Left ventricle myocardium superior (tissue), 1 donor: Measurements from ENCODE around the gene CMTM3. TPM values are rescaled to one million over a fixed set of nuclear protein-coding genes. Genes with fewer than 3 reads are reported as not detected.
"Not testable (repeated sequence)": the region's sequence is repeated elsewhere in the genome, so short reads cannot be mapped to it uniquely, and the experiment has no call there.

ENCODE experiments used
- ATAC-seq: fragments of 200-7000 bp; cut with Tn5 transposase; one replicate; pipeline ENCODE4 v1.9.1; 2020; ENCODE audit warnings: mild to moderate bottlenecking, moderate library complexity
- DNase-seq: peaks from one replicate; pipeline ENCODE4 v3.0.0-alpha.2; 2020
- intact Hi-C: fragments of 100-400 bp; cut with micrococcal nuclease; formaldehyde crosslinking; loops from one replicate; pipeline ENCODE4 v1.11.0; 2022
- total RNA-seq: library from RNA; stranded (reverse); fragmentation: NEBNext Ultra II Directional; extraction: Animal tissue kit (Norgen Biotek cat#: 25700); gene quantifications from one replicate; pipeline ENCODE4 v1.2.1, GENCODE V29; 2021
- donor health status: DM: no; HTN: yes; CAD: no; lungs with severe emphysema.

Gene CMTM3
- total RNA-seq, 1 donor from 2014 or later: 10.6 TPM

DNA sequence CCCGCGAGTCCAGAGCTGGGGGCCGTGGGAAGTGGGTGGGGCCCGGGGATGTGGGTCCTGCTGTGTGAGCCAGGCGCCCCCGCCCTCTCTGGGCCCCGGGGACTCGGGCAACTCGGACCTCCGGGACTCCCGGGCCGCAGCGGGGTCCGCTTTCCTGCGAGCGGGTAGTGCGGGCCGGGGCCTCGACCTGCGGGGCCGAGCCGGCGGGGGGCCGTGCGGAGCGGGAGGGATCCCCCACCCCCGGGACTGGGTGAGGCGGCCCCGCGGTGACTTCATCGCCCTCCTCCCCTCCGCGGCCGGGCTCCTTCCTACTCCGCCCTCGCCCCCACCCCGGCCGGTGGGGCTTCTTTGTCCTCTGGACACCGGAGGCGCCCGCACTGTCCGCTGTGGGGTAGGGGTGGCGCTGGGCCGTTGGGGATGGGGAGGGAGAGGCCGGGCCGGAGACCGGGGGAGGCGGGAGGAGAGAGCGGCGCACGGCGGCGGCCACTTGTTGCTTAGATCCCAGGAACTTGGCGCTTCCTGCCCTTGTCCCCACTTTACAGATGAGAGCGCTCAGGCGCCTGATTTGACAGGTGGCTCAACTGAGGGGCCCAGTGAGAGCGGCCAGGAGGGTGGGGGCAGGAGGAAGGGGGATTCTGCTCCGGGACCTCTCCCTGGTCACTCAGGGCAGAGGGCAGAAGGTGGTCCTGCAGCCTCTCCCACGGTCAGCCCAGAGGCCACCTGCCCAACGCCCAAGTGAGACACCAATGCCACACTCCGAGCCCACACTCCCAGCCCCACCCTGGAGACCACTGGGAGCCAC, 874 bp downstream of the CMTM3 start:
- intact Hi-C loops: no loop called here
- peak; percentile 58 for ATAC-seq
- DNase-seq: peak; percentile 81

GRCh38 chr16:66605979-66606751, 1.7 kb downstream of the CMTM3 start:
- ATAC-seq: no peak
- intact Hi-C loops: no loop called here

DNA sequence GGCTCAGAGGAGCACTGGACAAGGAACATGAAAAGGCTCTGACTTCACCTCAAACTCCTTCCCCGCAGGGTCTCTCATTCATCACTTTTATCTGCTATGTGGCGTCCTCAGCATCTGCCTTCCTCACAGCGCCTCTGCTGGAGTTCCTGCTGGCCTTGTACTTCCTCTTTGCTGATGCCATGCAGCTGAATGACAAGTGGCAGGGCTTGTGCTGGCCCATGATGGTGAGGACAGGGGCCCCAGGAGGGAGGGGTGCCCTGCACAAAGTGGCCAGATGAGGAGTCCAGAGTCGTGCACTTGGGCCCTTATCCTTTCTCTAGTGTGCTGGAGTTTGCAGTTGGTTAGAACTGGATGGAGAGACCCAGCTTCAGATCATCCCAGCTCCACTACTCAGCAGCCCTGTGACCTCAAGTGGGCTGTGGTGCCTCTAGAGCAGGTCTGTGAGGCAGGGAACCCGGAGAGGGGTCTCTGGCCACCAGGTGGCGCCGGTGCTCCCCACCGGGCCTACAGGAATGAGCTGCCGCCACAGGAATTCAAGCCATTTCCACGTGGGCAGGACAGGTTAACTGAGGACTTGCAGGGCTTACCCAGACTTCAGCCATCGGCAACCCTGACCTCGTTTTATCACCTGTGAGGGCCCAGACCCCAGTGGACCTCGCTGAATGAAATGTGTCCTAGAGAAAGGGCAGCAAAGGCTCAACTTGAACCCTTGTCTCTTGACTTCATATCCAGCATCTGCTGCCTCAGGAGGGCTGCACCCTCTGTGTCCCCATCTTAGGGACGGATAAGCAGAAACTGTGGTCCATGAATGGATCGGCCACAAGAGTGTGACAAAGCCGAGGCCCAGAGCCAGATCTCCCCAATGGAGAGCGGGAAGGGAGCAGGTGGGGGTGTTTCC, 4.0 kb downstream of the CMTM3 start:
- ATAC-seq (peak; percentile 61), DNase-seq (peak; percentile 95)
- intact Hi-C loops: no loop called here

More at GRCh38 chr16:66605979-66606751, 1.7 kb downstream of the CMTM3 start:
- no peak for DNase-seq

DNA sequence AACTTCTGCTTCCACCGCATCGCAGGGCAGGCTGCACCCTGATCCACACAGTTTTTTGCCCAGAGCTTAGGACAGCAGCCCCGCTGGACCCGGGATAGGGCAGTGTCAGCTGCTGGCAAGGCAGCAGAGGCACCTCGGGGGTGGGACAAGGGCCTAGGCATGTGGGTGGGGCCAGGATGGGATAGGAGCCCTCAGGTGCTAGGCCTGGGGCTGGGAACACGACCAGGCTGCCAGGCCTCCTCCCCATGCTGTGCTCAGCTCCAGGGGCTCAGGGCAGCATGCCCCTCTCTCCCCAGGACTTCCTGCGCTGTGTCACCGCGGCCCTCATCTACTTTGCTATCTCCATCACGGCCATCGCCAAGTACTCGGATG, 4.6 kb downstream of the CMTM3 start:
- intact Hi-C loops: no loop called here
- DNase-seq: no peak
- no peak for ATAC-seq

DNA sequence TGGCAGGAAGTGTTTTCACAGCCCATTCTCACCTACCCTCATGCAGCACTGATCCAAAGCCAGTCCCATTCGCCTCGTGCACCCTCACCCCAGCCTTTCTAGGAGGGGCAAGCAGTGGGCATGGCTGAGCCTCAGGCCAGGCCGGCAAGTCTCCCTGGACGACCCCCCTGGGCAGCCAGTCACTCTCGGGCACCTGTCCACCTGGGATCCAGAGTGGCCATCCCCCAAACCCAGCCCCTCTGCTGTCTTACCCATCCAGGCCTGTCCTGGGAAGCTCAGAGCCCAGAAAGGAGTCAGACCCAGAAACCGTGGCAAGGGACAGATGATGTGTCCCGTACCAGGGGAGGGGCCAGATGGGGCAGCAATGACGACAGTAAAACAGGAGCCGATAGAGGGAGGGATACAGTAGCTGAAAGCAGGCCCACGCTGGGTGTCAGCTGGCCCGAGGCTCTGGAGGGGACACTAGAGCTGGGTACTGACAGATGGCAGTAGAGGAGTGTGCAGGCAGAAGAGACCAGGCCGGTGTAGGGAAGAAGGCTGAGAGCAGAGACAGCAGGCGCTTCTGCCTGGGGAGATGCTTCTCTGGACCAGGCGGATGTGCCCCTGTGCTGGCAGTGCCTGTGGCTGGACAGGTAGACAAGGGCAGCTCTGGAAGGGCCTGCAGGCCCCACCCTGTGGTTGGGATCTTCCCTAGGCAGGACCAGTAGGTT, 5.8 kb downstream of the CMTM3 start:
- no peak for DNase-seq
- intact Hi-C loops: no loop called here
- no peak for ATAC-seq

GRCh38 chr16:66611911-66612310, 7.4 kb downstream of the CMTM3 start:
- DNase-seq, ATAC-seq, intact Hi-C loops: not testable (repeated sequence)

DNA sequence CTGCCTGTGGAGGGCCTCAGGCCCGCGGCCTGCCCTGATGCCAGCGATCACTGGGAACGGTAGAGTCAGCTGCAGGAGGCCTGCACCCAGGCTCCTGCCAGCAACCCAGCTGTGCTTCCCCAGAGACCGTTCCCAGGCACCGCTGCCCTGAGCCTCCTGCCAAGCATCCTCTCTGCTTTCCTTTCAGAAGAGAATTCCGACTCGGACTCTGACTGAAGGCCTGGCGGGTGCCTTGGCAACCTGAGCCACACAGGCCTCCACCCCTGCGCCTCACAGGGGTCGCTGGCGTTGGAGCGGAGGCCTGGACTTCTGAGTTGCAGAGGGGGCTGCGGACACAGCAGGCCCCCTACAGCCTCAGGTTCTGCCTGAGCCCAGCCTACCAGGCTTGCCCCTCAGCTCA, 7.9 kb downstream of the CMTM3 start:
- ATAC-seq (no peak), DNase-seq (no peak)
- intact Hi-C loops: no loop called here

DNA sequence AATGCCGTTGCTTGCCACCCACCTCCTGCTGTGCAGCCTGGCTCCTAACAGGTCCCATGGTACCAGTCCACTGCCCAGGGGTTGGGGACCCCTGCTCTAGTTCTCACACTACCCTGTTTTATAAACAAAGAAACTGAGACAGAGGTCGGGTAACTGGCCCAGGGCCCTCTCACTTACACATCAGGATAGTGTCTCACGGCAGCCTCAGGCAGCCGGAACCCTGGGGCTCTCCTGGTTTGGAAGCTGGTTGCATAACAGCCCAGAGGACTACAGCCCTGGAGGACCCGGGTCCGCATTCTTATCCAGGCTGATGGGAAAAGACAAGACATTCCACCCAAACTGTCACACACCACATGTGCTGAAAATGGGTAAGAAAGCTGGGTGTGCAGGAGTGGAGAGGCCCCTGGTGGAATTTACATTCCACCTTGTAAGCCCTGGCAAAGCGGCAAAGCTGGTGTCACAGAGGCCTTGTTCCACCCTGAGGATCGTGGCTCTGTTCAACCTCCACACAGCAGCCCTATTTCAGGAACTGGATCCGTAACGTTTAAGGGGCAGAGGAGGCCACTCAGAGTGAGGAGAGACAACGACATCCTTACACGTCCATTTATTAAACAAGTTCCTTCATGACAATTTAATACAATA, 9.8 kb downstream of the CMTM3 start:
- DNase-seq (no peak), ATAC-seq (no peak)
- intact Hi-C loops: no loop called here

DNA sequence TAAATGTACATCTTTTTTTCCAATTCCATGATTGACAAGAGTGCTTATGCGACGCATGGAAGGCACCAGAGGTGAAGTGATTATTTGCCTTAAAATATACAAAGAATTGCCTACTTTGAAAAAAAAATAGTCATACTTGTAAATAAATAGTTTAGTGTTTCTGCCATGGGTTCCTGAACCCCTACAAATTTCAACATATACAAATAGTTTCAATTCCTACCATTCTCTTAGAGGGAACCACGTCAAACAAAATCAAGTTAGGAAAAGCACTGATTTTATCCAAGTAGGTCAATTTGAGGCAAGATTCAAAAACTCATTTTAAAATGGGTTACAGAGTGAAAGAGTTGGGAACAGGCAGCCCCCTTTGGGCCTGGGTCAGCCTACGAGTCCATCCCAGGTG, 11.7 kb downstream of the CMTM3 start:
- ATAC-seq (no peak), DNase-seq (no peak)
- intact Hi-C loops: no loop called here

DNA sequence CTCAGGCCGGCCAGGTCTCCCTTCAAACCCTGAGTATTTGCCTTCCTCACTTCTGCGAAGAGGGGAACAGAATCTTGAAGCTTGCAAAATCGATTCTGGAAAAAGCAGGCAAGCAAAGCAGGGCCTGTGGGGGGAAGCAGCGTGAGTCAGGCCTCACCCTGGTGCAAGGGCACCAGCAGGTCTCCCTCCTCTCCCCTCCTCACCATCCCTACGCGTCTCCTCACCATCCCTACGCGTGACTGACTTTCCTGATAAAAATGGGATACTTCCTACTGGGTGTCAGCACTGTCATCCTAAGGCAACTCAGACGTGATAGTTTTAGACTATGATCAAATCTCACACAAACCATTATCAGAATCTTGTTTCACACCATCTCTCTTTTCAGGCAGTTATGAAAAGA, 12.1 kb downstream of the CMTM3 start:
- DNase-seq (no peak), ATAC-seq (no peak)
- intact Hi-C loops: no loop called here

DNA sequence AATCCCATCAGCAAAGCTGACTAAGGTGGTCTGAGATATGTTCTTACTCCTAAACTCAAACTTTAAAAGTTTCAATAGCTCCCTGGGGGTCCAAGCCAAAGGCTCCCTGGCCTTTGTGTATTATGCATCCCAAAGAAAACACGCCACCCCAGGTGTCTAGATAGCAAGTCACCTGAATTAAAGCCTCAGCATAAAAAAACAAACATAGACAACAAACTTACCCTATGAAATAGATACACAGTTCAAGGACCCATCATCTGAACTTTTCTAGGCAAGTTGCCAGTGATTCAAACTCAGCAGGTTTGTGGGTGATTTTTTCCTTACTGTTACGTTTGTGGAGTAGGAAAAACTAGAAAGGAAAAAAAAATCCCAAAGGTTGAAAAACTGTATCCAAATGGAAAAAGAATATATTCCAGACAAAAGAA, 12.5 kb downstream of the CMTM3 start:
- intact Hi-C loops: no loop called here
- ATAC-seq (no peak), DNase-seq (no peak)

GRCh38 chr16:66617728-66618127, 13.2 kb downstream of the CMTM3 start:
- intact Hi-C loops: no loop called here
- no peak for ATAC-seq
- no peak for DNase-seq

GRCh38 chr16:66618588-66619375, 14.3 kb downstream of the CMTM3 start:
- intact Hi-C loops: no loop called here
- DNase-seq: no peak
- peak; percentile 53 for ATAC-seq

DNA sequence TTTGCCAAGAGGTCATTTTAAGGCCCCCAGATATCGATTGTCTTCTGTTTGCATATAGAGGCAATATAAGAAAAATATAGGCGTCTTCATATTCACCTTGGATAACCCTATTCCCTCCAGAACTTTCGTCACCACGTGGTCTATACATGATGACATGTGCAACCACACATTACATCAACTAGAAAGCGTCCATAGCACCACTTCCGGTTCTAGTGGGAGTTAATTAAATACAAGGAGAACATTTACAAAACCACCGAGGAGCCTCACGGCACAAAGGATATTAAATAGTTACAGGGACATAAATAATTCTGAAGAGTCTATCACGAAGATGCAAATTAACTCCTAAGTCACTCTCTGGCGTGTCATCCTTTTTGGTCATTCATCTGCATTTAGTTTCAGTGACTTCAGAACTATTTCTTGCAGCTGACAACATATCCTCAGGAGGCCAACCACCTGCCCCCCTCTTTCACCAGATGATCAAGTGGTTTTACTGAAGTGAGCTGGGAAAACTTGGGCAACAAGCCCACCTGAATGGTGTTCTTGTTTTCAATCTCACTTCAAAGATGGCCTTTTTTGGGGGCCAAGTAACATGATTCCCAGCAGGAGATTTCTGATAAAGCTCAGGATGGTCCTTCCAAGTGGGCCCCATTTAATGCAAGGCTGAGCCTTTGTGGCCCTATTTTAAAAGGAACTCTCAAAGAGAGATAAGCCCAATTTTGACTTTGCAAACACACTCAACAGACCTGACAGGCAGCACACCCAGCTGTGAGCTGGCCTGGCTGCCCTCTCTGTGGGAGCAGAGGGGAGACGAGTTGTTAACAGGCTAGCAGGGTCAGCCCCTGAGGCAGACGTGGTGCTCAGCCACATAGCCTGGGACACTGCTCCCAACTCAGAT, 15.3 kb downstream of the CMTM3 start:
- DNase-seq (no peak), ATAC-seq (peak; percentile 48)
- intact Hi-C loops: no loop called here

DNA sequence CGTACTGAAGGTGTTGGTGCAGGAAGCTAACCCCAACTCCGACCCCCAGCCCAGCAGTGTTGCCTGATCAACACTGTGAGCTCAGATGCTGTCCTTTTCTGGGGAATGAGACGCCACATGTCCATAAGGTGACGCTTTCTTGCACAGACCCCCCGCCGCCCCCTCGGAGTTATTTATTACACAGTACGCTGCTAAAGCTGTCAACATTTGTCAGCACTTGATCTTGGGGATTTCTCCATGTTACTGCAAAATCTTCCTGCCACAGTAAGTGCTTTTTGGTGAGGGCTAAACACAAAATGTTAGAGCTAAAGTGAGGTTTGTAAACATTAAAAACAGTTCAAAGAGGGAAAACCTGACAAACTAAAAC, 15.9 kb downstream of the CMTM3 start:
- intact Hi-C loops: no loop called here
- ATAC-seq: no peak

DNA sequence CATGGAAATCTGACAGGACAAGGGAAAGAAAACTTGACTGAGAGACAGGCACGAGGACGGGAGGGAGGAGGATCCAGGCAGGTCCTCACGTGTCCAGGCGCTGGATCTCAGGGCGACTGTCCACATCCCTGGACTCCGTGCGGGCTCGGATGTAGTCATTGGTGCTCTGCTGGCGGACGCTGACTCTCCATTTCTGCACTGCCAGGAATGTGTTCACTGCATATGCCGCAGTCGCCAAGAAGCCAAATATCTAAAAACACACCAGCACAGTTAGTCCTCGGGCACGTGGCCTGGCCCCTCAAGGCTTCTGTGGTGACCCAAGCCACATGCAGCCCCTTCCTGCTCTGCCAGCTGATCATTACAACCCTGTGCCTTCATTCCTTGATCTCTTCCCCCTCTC, 17.5 kb downstream of the CMTM3 start:
- DNase-seq (no peak), ATAC-seq (no peak)
- intact Hi-C loops: no loop called here

More for the DNA sequence above, 15.9 kb downstream of the CMTM3 start:
- no peak for DNase-seq

GRCh38 chr16:66622863-66623262, 18.4 kb downstream of the CMTM3 start:
- DNase-seq (no peak), ATAC-seq (no peak)
- intact Hi-C loops: no loop called here
